SW 1271 (cell line): Measurements from ENCODE around the gene GPR156.
"Not testable (repeated sequence)": the region's sequence is repeated elsewhere in the genome, so short reads cannot be mapped to it uniquely, and the experiment has no call there.

ENCODE experiments used
- DNase-seq, 2 experiments: peaks; one replicate each; lab custom pipeline; 2025; lab: John Stamatoyannopoulos, UW

GPR156 gene

DNA sequence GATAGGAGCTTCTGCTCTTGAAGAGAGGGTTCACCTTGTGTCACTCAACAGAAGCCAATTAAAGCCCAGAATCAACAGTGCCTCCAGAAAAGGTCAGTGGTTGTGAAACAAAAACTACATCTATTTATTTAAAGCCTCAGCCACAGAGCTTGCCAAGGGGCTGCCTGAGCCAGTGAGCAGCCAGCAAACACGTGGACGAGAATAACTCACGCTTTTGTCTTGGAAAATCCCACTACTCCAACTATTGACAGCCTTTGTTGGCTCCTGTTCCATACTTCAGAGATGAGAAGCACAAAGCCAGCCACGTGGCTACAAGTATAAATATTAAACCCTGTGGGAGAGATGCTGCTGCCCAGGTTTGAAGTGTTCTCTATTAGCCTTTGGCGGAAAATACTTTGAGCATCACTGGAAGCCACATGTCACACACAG is 10.3 kb downstream of the GPR156 start:
- no peak for DNase-seq

GRCh38 chr3:120272286-120272685 is 12.7 kb downstream of the GPR156 start:
- no peak for DNase-seq

DNA sequence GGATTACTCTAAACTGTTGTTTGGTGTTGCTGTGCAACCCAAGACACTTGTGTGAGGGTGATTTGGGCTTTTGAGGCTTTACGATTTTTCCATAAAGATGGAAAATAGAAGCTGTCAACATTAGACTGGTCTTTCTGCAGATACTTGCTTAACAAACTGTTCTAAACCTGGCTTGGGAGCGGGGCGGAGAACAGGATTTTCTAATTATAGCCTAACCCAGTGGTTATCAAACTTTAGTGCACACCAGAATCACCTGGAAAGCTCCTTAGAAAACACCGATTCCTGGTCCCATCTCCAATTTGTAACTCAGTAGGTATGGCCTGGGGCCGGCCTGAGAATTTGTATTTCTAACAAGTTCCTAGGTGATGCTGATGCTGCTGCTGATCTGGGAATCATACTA is 19.0 kb downstream of the GPR156 start:
- DNase-seq, result no peak

DNA sequence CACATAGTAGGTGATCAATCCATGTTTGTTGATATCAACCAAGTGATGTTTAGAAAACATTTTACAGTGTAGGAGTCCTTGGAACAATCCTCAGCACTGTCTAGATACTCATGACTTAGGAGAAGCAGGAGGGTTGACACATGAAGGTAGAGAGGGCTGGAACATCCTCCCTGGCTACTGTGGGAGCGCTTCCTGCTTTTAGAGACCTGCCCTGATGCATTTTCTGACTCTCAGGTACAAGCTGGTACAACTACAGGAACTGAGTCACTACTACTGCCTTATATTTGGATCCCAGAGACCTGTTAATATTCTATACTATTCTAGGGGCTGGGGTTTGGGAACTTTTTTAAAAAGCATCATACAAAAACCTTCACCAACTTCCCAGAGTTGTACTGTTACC is 20.1 kb downstream of the GPR156 start:
- no peak for DNase-seq

GRCh38 chr3:120263792-120264191 is 21.2 kb downstream of the GPR156 start:
- no peak for DNase-seq

GRCh38 chr3:120258009-120258408 is 27.0 kb downstream of the GPR156 start:
- DNase-seq, result peak in 1 of 2 experiments; percentile 7

GRCh38 chr3:120245386-120245785 is 39.6 kb downstream of the GPR156 start:
- DNase-seq, result no peak

DNA sequence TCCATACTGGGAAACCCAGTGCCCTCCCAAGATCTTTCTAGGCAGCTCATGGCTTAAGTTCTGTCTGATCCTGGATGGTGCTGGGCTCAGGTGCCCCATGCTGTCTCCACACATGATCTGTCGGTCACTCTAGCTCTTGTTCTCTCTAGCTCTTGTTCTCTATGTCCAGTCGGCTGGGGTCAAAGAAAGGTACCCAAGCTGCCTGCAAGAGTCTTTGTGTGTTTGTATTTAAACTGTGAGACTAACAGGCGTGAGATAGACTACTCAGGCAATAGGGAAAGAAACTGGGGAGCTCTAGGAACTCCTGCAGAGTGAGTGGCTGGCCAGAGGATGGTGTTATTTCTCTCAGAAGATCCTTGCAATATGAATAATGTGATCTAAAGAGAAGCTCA is 40.2 kb downstream of the GPR156 start:
- no peak for DNase-seq

DNA sequence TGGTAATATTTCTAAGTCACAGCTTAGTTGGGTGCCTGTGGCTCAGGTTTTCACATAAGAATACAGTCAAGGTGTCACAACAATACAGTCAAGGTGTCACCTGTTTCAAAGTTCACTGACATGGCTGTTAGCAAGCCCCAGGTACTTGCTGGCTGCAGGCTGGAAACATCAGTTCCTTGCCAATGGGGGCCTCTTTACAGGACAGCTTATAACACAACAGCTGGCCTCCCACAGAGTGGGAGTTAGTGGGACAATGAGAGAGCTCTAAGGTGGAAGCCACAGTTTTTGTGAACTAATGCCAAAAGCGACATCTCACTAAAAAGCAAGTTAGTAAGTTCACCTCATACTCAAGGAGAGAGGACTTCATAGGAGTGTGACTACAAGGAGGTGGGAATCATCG is 45.4 kb downstream of the GPR156 start:
- DNase-seq, result no peak

- DNase-seq, result no peak
Measured at GRCh38 chr3:120227710-120228347, 57.2 kb downstream of the GPR156 start.

DNA sequence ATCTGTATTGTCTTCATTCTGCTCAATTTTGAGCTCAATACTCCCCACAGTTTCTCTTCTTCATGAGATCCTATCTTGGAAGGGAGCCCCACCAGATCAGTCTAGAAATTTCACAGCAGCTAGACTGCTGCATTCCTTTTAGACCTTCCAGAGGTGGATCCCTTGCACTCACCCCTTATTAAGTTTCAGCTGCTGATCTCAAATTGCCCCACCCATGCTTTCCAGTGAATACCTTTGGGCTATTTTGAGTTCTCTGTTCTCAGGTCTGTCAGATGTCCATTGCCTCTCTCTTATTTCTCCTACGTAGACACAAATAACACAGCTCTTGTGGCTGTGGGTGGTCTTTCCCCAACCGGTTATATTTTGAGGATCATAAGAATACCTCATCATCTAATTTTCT is 60.8 kb downstream of the GPR156 start:
- no peak for DNase-seq

DNA sequence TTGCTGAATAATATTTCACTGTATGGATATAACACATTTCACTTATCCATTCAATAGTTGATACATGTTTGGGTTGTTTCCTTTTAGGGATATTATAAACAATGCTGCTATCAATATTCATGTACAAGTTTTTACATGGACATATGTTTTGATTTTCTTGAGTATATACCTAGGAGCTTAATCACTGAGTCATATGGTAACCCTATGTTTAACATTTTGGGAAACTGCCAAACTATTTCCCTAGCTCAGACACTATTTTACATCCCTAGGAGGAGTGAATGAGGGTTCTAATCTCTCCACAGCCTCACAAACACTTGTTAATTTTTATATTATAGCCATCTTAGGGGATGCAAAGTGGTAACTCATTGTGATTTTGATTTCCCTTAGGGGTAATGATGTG is 66.0 kb downstream of the GPR156 start:
- DNase-seq, result no peak

- DNase-seq, result not testable (repeated sequence)
Measured at GRCh38 chr3:120216633-120217032, 68.4 kb downstream of the GPR156 start.

- no peak for DNase-seq
Measured at GRCh38 chr3:120214176-120214575, 70.8 kb downstream of the GPR156 start.

DNA sequence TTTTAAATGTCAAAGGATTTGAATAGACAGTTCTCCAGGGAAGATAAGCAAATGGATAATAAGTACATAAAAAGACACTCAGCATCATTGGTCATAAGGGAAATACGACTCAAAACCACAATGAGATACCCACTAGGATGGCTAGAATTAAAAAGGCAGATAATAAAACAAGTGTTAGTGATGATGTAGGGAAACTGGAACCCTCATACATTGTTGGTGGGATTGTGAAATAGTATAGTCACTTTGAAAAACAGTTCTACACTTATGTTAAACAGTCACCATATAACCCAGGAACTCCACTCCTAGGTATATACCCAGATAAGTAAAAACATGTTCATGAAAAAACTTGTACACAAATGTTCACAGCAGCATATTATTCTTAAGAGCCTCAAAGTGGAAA is 72.5 kb downstream of the GPR156 start:
- no peak for DNase-seq

GRCh38 chr3:120209425-120209824 is 75.6 kb downstream of the GPR156 start:
- no peak for DNase-seq

- DNase-seq, result no peak
Measured at GRCh38 chr3:120204338-120204737, 80.7 kb downstream of the GPR156 start.

DNA sequence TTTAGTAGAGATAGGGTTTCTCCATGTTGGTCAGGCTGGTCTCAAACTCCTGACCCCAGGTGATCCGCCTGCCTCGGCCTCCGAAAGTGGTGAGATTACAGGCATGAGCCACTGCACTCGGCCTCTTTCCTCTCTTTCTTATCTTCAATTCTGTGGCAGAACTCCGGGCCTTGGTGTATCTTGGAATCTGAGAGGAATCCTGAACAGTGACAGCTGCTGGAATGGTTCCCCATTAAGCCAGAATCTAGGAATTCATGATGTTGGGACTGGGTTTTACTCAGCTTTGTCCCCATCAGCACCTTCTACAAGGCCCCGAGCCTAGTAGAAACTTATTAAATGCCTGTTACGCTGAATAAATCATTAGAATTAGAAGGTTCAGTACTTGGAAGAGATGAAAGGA is 81.4 kb downstream of the GPR156 start:
- DNase-seq, result no peak

- peak in 1 of 2 experiments; percentile 16 for DNase-seq
Measured at GRCh38 chr3:120203016-120203415, 82.0 kb downstream of the GPR156 start.

GRCh38 chr3:120202363-120202762 is 82.7 kb downstream of the GPR156 start:
- DNase-seq, result no peak

DNA sequence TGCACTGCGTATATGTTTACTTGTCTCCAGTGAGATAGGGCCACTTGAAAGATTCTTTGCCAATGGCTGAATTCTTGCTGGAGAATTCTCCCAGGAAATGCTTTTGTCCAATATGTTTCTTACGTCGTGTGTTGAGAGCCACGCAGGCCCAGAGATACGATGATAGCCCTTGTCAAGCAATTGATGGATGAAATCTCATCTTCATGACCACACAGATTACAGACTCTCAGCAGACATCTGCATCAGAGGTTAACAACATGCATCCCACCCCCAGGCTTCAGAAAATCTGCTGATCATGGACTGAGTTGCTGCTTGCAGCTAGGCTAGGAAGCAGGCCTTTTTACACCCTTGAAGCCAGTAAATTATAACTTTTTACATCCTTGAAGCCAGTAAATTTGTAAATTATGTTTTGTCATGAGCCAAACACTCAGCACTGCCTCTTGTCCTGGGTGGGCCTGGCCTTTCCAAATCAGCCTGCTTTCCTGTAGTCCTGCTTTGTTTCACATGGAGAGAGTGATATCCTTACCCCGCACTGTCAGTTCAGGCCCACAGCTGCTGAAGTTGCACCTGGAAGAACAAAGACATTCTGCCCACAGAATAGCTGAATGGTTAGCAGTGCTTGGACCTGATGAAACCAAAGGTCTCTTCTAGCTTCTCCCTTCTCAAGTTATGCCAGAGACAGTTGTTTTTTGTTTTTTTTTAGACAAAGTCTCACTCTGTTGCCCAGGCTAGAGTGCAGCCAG is 84.4 kb downstream of the GPR156 start:
- no peak for DNase-seq

DNA sequence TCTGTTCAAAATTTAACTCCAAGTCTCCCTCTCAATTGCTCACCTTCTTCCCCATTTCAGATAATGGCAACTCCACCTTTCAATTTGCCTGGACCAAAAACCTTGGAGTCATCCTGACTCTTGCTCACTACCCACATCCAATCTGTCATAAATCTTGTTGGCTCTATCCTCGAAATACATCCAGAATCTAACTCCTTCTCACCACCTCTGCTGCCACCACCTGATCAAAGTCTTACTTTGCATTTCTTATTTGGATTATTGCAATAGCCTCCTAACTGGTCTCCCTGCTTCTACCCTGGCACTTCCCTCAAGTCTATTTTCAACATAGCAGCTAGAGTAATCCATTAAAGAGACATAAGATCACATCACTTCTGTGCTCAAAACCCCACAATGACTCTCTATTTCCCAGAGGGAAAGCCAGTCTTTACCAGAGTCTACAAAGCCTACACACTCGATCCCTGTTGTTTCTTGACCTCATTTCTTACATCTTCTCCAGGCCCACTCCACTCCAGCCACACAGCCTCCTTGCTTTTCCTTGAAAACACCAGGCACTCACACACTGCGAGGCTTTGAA is 86.6 kb downstream of the GPR156 start:
- DNase-seq, result peak; percentile 29 to 69

GRCh38 chr3:120196812-120197211 is 88.2 kb downstream of the GPR156 start:
- no peak for DNase-seq
